Activated naive CD4-positive, alpha-beta T cell (primary cell): ENCODE results near the gene PCCA.
"Not testable (repeated sequence)": the region's sequence is repeated elsewhere in the genome, so short reads cannot be mapped to it uniquely, and the experiment has no call there.

Source experiments
- DNase-seq, 4 experiments: peaks; one replicate each; lab custom pipeline; 2025; lab: John Stamatoyannopoulos, UW

The PCCA gene

DNA sequence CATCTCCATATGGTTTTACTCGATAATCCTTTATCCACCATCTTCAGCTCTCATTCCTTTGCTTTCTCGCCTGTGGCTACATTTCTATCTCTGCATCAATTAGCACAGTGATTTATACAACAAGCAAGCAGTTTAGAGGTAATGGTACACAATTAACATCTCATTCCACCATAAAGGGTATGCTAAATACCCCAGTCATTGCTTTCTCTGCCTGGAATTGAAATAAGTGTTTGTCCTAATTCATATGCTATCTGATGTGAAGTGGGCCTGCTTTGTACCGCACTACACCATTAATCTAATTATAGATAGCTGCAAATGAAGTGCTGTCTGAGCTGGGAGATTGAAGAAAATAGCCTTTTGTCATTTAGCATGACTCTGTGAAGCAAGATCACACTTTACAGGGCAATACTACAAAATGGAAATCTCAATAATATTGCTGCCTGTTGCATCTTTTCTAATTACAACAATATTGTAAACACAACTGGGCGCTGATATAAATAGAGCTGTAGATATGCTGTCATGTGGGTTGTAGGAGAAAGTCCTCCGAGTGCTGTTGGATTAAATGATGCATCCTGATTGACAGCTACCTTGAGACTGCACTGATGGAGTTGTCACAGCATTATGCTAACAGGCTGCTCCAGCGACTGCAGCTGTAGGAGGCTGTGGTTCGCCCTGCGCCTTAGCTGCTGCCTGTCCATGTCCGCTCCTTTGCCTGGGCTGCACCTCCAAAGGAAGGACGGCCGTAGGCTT lies 421.5 kb downstream of the PCCA start:
- no peak for DNase-seq

DNA sequence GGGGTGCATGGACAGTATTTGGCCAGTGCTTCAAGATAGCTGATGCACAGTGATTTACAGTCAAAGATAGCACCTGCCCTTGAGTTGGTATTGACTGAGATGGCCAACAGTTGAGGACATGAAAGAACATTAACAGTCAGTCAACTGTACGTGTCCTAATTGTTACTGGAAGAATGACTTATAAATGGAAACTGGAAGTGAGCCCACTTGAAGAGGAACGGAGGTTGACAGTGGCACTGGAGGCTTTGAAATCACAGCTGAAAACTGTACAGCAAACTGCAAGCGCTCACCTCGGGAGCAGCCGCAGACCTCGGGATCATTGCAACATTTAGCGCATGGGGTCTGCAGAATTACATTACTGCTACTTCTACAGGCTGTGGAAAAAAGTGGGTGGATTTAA lies 422.6 kb downstream of the PCCA start:
- DNase-seq, result no peak

DNA sequence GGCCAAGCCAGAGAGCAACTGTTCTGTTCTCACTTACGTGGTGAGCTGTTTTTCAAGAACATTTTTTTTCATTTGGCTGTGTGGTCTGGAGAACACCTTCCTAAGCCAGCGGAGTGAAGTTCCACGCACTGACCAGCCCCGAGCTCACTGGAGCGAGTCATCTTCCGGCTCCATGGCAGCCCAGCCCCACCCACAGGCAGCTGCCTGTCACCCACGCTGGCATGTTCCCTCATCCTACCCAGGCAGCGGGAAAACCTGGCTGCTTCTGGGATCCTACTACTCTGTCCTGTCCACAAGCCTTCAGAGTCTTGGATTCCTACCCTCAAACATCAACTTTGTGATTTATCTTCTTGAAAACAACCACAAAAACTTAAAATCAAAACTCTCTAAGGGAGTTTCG lies 423.5 kb downstream of the PCCA start:
- no peak for DNase-seq

DNA sequence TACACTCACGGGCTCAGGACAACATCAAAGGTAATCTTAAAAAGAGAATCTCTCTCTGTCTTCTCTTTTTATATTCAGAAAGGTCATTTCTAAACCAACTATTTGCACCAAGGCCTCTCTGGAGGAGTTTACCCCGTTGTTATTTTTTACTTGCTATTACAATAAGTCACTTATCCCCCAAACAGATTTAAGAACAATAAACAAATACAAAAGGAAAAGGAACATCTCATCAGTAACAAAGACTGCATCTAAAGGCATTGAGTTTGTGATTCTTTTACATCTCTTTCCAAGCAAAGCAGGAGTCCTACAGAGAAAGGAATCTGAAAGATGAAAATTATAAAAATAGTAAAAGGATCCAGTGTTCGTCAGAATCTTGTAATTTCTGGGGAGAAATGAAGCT lies 424.3 kb downstream of the PCCA start:
- DNase-seq, result no peak

DNA sequence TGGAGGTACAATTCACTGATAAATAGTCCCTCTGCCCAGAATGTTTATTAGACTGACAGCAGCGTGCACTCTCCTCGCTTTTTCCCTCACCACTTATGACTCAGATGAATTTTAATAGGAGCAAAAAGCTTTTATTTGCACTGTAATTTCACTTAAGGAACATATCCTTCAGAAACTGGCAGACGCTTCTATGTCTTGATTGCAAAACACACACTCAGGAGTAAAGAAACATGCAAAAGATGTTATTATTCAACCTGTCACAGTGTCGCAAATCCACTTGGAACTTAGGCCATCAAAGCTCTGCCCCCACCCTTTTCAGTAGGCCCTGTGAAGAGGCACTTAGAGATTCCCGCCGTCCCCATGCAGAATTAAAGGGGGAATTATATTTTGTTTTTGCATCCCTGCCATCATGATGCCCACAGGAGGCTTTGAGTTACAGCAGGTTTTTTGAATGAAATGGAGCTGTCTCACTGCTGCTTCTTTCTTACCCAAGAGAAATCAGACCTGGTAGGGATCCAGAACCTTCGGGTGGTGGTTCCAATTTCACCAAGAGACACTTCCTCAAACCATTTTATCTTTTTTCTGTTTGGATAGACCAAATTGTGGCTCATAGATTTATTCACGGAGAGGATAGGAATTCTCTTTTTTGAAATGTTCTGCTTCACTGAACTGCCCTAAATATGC lies 425.2 kb downstream of the PCCA start:
- DNase-seq, result no peak

DNA sequence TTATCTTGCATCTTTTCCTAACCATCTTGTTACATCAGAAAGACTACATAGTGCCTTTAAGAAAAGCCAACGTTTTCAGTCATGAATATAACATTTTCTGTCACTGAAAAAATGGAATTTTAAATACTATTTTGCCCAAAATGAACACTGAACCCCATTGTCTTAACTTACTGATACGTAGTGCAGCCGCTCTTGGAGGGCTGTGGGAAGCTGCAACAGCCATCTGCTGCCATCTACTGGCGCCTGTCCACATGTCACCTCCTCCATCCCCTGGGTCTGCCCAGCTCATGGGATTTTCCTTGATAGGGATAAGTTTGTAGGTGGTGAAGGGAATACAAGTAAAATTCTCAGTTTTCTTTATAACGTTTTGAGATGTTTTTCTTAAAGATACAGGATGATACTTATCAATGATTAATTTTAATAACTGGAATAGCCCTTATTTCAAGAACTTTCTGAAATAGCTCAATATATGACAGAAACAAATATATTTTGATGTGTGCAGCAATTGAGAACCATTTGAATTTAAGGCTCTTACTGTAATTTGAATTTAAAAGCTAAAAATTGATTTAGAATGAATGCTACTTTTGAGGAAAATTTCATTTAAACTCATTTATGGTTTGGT lies 426.0 kb downstream of the PCCA start:
- peak; percentile 13 to 66 (median 43) for DNase-seq

DNA sequence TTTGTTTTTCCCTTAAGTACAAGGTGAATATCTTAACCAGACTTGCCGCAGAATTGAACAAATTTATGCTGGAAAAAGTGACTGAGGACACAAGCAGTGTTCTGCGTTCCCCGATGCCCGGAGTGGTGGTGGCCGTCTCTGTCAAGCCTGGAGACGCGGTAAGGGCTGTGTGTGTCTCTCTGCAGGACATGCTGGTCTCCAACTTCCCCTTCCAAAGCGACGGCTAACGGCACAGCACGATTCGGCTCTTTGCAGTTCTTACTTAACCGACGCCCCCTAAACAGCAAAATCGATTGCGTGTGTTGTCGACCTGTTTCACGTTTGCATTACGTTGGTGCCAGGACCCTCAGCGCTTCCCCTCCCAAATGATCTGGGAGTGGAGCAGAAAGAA lies 426.5 kb downstream of the PCCA start:
- DNase-seq, result no peak

DNA sequence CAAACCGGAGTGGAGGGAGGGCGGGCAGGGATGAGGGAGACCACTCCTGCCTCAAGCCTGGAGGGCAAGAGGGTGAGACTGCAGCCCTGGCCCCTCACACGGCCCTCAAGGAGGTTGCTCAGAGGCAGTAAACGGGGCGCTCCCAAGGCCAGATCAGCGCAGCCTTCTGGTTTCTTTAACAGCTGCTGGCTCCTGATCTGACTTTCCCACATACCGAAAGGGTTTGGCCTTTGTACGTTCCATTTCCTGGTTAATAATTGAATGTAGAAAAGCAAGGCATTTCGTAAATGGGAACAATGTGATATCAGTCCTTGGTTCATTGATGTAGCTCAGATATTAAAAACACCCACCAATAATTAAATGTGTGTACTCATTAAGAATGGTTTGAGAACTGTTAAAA lies 428.2 kb downstream of the PCCA start:
- DNase-seq, result no peak

DNA sequence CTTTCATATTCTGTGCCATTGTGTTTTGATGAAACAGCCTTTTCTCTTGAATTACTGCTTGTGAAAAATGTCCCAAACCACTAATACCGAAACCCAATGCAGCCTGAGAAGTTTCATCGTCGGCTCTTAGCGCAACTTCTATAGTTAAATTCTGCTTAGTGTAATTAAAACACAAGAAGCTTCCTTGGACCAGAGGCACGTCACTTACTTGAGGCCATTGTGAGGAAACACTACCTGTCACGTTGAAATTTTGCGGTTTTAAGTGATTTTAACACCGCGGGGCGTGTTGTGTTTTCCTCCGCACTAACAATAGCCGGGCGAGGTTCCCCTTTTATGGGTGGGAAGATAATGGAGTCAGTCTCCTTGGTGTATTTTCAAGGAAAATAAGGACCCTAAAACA lies 428.8 kb downstream of the PCCA start:
- no peak for DNase-seq

DNA sequence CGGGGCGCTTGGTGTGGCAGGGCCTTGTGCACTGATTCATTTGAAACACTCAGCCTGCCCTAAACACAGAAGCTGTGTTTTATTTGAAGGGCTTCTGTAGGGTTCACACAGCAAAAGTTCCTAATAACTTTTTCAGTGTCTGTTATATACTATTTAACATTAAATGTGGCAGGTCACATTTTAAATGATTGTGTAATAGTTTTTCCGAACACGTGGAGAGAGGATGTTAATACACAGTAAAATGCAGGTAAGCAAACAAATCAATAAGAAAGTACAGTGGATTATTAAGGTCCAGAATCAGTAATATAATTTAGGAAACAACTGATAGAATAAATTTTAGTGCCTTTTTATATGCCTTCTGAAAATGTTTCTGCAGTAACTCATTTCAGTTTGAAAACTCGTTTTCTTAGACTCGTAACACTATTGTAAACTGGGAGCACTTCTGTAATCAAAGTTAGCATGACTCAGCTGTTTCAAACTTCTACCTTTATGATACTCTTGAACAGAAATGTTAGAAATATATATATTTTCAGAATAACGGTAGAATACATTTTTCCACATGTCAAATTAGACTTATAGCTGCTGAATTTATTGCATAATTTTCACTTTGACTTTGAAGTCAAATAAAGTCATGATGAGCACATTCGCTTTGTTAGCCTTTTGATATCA lies 429.6 kb downstream of the PCCA start:
- DNase-seq, result no peak

DNA sequence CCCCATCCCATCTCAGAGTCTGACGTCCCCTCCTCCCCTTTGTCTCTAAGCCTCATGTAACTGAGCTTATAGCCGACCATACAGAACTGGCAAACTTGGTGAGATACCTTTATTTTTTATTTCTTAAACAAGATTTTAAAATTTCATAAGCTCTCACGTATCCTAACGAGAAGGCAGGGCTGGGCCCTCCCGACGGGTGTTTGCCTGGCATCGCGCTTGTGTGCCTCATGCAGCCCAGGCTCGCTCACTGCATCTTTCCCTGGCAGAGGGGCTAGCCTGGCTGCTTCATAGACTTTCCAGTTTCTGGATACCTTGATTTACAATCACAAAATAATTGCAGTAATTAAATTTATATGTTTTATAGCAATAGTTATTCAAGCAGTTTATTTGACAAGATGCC lies 430.7 kb downstream of the PCCA start:
- DNase-seq, result no peak

DNA sequence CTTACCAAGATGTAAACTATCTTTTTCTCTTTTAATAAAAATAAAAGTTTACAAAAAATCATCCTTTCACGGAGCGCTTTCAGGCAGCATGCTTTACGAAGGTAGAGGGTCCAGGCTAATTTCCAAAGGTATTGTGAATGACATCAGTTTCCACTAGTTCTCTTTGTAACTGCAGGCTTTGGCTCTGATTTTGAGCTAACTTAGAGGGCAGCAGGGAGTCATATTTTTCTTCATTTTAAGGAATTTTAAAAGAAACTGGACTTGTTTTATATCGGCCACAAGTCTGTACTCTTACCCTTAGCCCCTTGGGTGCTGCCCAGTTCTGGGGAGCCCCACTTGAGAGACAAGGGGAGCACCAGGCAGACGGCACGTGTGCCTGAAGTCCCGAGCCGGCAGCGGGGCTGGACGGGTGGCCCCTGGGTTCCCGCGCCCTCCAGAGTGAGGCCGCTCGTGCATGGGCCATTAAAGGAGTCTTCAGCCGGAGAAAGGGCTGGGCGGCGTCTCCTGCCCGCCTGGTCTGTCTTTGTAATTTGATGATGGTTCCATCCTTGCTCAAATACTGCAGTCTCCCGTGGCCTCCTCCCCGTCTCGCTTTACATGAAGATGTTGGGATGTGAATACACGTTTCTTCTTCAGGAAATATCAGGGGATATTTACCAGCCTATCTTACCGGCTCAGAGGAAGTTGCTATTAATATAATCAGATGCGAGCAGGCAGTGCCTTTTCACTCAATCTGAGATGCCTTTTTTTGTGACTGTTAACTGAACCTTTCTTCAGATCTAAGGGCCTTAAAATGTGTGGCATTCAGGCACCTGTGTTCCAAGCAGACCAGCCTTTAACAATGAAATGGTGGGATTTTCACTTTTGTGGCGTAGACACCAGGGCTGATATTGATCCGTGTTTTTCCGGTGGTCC lies 432.3 kb downstream of the PCCA start:
- no peak for DNase-seq

DNA sequence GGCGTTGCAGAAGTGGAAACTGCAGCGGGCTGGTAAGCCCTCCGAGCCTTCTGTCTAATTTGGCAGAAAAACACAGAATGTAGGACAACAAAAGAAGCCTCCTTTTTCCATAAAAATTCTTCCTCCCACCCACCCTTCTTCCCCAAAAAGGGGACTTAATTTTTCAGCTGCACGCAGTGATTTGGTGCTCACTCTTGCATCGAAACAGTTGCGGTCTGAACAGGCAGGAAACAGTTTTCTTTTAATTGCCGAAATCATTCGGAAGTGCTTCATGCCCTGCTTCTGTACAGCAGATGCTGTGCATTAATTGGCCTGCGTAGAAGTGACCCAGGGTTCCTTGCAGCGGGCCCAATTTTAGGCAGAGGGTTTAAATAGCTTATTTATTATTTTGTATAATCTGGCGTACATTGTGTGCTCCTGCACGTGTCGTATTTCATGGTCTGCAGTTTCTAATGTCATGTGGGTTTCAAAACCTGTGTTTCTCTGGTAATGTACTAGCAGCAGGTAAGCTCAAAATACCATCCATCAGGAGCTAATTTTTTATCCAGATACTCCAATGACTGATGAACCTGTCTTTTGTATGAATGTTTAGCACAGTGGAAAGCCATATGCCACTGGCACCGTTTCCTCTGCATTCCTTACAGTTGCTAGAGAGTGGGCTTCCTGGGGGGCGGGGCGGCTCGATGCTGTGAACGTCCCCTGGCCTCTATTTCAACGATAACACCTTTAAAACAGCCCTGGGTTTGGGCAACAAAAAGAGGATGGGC lies 433.1 kb downstream of the PCCA start:
- DNase-seq, result no peak

DNA sequence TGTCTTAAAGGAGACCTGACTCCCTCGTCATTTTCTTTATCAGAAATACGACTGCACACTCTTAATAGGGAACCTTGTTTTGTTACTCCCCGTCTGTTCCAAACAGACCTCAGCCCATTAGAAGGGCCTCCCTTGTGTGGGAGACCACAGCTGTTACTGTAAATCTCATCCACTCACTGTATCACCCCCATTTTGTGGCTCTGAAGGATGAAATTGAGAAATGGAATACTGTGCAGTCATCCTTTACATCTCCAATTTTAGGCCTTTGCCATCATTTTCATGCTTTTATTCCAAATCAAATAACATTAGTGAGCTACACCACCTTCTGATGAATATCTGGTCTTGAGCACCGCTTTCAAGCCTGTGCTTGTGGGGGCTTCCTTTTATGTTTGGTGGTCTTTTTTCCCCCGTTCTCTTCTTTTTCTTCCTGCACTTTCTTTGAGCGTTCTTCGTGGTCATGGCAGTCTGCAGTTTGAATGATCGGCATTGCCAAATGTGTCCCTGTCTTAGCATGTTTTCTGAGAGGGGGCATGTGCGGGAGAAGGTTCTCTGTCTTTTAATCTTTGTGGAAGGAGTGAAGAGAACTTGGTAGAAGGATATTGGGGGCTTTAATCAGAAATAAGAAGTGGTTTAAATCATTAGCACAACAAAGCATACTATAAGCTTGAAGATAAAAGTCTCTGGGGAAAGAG lies 433.9 kb downstream of the PCCA start:
- DNase-seq, result no peak

DNA sequence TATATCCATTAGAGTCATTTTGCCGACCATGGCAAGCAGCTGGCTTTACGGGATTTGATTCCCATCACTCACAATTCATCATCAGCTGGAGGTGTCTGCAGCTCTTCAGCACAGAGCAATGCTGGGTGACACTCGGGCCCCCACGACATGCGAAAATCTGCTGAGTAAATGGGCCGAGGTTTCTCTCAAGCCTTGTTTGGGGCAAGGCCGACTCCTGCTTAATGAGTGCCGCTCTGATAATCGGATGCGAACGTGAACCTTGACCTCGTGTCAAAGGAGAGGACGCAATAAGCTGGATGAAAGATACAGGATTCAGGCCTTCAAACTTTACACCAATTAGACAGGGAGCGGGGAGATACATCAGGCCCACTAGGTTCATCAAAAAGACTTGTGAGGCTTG lies 434.5 kb downstream of the PCCA start:
- no peak for DNase-seq

DNA sequence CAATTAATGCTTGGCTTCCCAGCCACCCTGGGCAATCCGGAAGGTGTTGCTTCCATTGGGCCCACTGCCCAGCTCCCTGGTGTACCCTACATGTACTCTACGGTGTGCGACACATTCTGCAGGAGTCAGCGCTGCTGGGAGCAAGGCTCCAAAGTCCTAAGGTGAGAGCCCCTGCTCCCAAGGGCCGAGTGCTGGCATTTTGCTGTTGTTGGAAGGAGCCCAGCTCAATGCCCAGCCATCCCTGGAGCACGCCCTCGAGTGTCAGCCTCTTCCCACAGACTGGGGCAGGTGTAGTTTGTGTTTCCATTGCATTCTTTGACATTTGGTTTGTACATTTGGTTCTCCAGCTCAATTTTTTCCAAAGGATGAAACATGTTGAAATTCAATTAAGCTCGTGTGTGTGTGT lies 435.1 kb downstream of the PCCA start:
- no peak for DNase-seq

DNA sequence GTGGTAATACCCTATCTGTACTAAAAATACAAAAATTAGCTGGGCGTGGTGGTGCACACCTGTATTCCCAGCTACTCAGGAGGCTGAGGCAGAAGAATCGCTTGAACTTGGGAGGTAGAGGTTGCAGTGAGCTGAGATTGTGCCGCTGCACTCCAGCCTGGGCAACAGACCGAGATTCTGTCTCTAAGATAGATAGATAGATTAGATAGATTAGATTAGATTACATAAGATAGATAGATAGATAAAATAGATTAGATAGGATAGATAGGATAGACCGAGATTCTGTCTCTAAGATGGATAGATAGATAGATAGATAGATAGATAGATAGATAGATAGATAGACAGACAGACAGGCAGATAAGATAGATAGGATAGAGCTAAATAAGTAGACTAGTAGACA lies 435.8 kb downstream of the PCCA start:
- not testable (repeated sequence) for DNase-seq

DNA sequence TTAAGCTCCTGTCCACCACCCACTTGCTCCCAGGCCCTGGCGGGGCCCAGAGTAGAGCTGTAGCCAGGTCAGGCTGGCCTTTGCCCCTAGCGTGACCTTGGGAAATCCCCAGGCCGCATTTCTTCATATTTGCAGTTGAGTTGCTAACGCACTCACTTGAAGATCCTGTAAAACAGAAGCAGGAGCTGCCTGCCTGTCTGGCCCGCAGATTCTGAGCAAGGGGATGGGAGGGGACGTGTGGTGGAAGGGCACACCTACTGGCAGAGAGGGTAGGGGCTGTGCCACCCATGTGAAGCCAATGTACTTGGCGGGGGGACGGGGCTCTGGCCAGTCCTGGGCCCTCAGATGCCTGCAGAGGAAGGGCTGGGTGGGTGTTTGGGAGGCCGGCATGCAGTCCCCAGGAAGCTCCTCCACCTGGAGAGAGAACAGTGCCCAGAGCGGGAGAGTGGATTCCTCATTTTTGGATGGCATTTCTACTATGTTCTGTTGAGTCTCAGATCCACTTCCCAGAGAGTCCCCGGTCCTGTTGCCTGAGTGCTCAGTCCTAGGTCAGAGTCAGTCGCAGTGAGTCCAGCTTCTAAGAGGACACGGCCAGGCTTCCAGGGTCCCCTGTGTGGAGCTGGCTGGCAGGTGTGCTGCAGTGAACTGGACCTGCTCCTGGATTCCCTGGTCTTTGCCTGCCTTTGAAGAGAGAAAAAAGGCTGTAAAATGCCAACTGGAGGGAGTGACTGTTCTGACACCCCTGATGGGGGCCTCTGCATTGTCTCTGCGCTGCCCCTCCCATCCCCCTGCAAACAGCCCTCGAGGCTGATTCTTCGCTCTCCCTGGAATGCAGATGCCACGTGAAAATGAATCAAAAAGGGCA lies 436.8 kb downstream of the PCCA start:
- no peak for DNase-seq

DNA sequence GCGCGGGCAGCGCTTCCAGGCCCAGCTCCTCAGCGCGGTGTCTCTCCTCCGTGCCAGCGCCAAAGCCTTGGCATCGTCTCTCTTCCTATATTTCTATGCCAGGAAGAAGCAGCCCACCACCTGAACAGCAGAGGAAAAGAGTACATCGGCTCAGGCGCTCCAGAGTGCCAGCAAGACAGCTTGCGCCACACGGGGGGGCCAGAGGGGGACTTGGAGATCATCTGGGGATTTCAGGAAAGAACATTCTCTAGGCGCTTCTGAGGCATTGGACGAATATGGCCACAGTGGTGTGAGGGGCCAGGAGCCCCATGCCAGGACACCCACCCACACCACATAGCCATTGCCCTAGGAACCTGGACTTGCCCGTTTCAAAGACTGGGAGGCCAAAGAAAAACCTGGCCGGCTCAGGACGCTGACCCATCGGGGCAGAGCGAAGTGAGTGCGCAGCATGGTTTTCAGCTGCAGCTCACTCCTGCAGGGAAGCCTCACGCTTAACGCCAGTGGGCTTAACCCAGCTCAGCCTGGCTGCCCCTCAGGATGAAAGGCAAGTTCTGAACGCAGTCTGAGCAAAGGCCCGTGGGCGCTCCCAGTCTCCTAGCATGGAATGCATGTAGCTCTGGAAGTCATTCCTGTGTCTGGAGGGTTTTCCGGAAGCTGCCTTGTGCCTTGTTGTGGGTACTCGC lies 437.6 kb downstream of the PCCA start:
- DNase-seq, result no peak
